Measurements from ENCODE around the gene EBI3. TPM values are rescaled to one million over a fixed set of nuclear protein-coding genes. Genes with fewer than 3 reads are reported as not detected.

EBI3 gene
- total RNA-seq, 1 donor from 2014 or later, result not detected

DNA sequence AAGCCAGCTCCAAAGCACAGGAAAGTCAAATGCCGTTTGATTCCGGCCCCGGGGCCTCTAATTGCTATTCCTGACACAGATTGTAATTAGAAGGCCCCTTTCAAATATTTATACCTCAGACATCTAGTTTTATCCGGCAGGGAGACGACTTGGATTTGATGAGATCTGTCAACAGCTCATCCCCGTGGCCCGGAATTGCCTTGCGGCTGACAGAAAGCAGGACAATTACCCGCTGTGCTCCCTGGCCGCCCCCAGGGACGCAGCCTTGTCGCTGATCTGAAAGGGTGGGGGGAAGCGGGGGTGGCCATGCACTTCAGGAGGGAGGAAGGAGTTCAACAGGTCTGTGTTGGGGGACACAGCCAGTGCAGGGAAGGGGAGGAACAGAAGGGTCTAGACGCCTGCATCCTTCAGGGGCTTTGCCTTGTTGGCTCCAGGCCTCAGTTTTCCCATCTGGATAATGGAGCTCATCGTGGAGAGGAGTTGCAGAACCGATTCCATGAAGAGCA lies 47.9 kb downstream of the EBI3 start:
- no peaks in the 10 kb centered on the region for H3K9me3 ChIP-seq
- peaks cover 12% of the 10 kb centered on the region for H3K27me3 ChIP-seq
- TF ChIP-seq, protein P1, sequence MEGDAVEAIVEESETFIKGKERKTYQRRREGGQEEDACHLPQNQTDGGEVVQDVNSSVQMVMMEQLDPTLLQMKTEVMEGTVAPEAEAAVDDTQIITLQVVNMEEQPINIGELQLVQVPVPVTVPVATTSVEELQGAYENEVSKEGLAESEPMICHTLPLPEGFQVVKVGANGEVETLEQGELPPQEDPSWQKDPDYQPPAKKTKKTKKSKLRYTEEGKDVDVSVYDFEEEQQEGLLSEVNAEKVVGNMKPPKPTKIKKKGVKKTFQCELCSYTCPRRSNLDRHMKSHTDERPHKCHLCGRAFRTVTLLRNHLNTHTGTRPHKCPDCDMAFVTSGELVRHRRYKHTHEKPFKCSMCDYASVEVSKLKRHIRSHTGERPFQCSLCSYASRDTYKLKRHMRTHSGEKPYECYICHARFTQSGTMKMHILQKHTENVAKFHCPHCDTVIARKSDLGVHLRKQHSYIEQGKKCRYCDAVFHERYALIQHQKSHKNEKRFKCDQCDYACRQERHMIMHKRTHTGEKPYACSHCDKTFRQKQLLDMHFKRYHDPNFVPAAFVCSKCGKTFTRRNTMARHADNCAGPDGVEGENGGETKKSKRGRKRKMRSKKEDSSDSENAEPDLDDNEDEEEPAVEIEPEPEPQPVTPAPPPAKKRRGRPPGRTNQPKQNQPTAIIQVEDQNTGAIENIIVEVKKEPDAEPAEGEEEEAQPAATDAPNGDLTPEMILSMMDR (IDR thresholded peaks at IDR 0.05), result no peak
- no peak for TF ChIP-seq POLR2A (IDR thresholded peaks at IDR 0.05)
- intact Hi-C loops (cut with DNase I), result loop anchor here (10.0 kb wide), 1 partner anchor 118 kb away; no protein-coding TSS in a partner anchor
- no peak overlapping the region for H3K4me3 ChIP-seq
- H3K27ac ChIP-seq, result no peak overlapping the region
- no peaks in the 10 kb centered on the region for H3K36me3 ChIP-seq
- peaks cover 19% of the 10 kb centered on the region for H3K4me1 ChIP-seq
- no peak for DNase-seq (ENCODE audit: extremely low spot score in 2 of 2)

DNA sequence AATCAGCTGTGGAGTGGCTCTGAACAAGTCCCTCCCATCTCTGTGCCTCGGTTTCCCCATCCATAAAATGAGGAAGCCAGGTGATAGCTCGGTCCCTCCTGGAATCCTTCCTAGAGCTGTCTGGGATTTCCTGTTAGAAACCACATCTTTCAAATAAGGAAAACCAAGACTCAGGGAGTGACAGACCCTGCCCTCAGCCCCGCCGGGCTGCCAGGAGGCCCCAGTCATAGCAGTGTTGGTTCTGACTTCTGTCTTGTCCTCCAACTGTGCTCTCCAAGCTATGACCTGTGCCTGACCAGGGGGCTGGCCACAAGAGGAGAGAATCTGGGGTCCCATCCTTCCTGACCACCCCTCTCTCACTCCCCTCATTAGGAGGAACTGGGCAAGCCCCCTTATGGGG lies 48.7 kb downstream of the EBI3 start:
- no peaks in the 10 kb centered on the region for H3K9me3 ChIP-seq
- DNase-seq (ENCODE audit: extremely low spot score in 2 of 2), result no peak
- H3K36me3 ChIP-seq, result no peaks in the 10 kb centered on the region
- TF ChIP-seq, protein P1 (IDR thresholded peaks at IDR 0.05), result no peak
- TF ChIP-seq POLR2AphosphoS5 (IDR thresholded peaks at IDR 0.05; ENCODE audit: insufficient read depth in 1 of 2, low read depth in 1 of 2), result no peak
- no peak for TF ChIP-seq POLR2A (IDR thresholded peaks at IDR 0.05)
- peaks cover 19% of the 10 kb centered on the region for H3K4me1 ChIP-seq
- peaks cover 12% of the 10 kb centered on the region for H3K27me3 ChIP-seq
- intact Hi-C loops (cut with DNase I), result loop anchor here (10.0 kb wide), 1 partner anchor 117 kb away; no protein-coding TSS in a partner anchor
- H3K4me3 ChIP-seq, result no peak overlapping the region
- no peak overlapping the region for H3K27ac ChIP-seq

GRCh38 chr19:4278419-4279266 lies 49.3 kb downstream of the EBI3 start, which contains the start of gene SHD:
SHD (plus strand) TSS chr19:4279266; CDS start chr19:4280064, 798 bp downstream.
- TF ChIP-seq, protein P1 (IDR thresholded peaks at IDR 0.05), result no peak
- no peak for TF ChIP-seq POLR2A (IDR thresholded peaks at IDR 0.05)
- no peak for TF ChIP-seq POLR2AphosphoS5 (IDR thresholded peaks at IDR 0.05; ENCODE audit: insufficient read depth in 1 of 2, low read depth in 1 of 2)
- DNase-seq (ENCODE audit: extremely low spot score in 2 of 2), result no peak
- H3K36me3 ChIP-seq, result no peaks in the 10 kb centered on the region
- H3K4me3 ChIP-seq, result peak within 1 kb of the TSS; percentile 18 to 22
- peaks cover 19% of the 10 kb centered on the region for H3K4me1 ChIP-seq
- no peaks in the 10 kb centered on the region for H3K9me3 ChIP-seq
- intact Hi-C loops (cut with DNase I), result loop anchor here (10.0 kb wide), 1 partner anchor 116 kb away; no protein-coding TSS in a partner anchor
- peaks cover 12% of the 10 kb centered on the region for H3K27me3 ChIP-seq
- H3K27ac ChIP-seq, result no peak within 1 kb of the TSS

- peaks cover 12% of the 10 kb centered on the region for H3K27me3 ChIP-seq
- TF ChIP-seq POLR2A (IDR thresholded peaks at IDR 0.05) (no peak), POLR2AphosphoS5 (IDR thresholded peaks at IDR 0.05; ENCODE audit: insufficient read depth in 1 of 2, low read depth in 1 of 2) (no peak)
- TF ChIP-seq, protein P1 (IDR thresholded peaks at IDR 0.05), result no peak
Observed at GRCh38 chr19:4279267-4279529, 49.9 kb downstream of the EBI3 start.

More at GRCh38 chr19:4279267-4279529, 49.9 kb downstream of the EBI3 start:
- Histone ChIP-seq H3K27ac (no peak overlapping the region), H3K4me3 (peak overlapping the region; percentile 18 to 22), H3K9me3 (no peaks in the 10 kb centered on the region), H3K36me3 (no peaks in the 10 kb centered on the region), H3K4me1 (peaks cover 19% of the 10 kb centered on the region)
- DNase-seq (ENCODE audit: extremely low spot score in 2 of 2), result no peak
- intact Hi-C loops (cut with DNase I), result loop anchor here (10.0 kb wide), 1 partner anchor 116 kb away; no protein-coding TSS in a partner anchor

All from vagina (tissue), 2 donors.